K562 (cell line): ENCODE results near the gene C3. TPM values are rescaled to one million over a fixed set of nuclear protein-coding genes. Genes with fewer than 3 reads are reported as not detected.

Experiments used
- CC2D1A ChIP-seq: fragments of 450-650 bp; IDR thresholded peaks from 2 replicates; pipeline ENCODE4 v1.6.1; 2017; ENCODE audit warnings: mild to moderate bottlenecking
- CHD4 ChIP-seq: fragments of 200-600 bp; sonication (generic); IDR thresholded peaks from 3 replicates; pipeline ENCODE4 v1.6.1; 2012; ENCODE audit warnings: low read depth, mild to moderate bottlenecking, mixed read lengths, low read length, inconsistent platforms; ENCODE audit not compliant: insufficient read depth, insufficient replicate concordance, poor library complexity, severe bottlenecking
- EGR1 ChIP-seq: fragments of 450-650 bp; conservative IDR thresholded peaks from 2 replicates; pipeline ENCODE4 v1.6.1; 2017; ENCODE audit warnings: mild to moderate bottlenecking
- EP400 ChIP-seq: fragments of 450-650 bp; IDR thresholded peaks from 2 replicates; pipeline ENCODE4 v1.6.1; 2017; ENCODE audit warnings: antibody characterized with exemption, mild to moderate bottlenecking, moderate library complexity
- ESRRA ChIP-seq: fragments of 450-650 bp; IDR thresholded peaks from 2 replicates; pipeline ENCODE4 v1.6.1; 2014; ENCODE audit warnings: low read depth, mild to moderate bottlenecking, moderate library complexity, borderline replicate concordance
- HDAC1 ChIP-seq, 2 experiments: fragments of 450-650 bp; IDR thresholded peaks; 2 replicates each; pipeline ENCODE4 v1.6.1; 2016 to 2017; ENCODE audit warnings: inconsistent platforms in 1 of 2, mild to moderate bottlenecking in 1 of 2, moderate library complexity in 1 of 2
- HDAC3 ChIP-seq: fragments of 450-650 bp; IDR thresholded peaks from 2 replicates; pipeline ENCODE4 v1.6.1; 2018; ENCODE audit warnings: borderline replicate concordance, mild to moderate bottlenecking, moderate library complexity; ENCODE audit not compliant: partially characterized antibody
- HMG20B ChIP-seq: fragments of 250-450 bp; sonication (Bioruptor Pico); IDR thresholded peaks from 2 replicates; pipeline ENCODE4 v1.5.0; 2021; ENCODE audit warnings: mild to moderate bottlenecking
- JUN ChIP-seq, 2 experiments: sonication (generic) in 1 of 2; formaldehyde crosslinking in 1 of 2; IDR thresholded peaks; 2 replicates each; pipeline versions ENCODE4 v1.6.1 to v1.8.0; 2012 to 2022; ENCODE audit warnings: borderline replicate concordance in 2 of 2, mild to moderate bottlenecking in 2 of 2, improper control_type of control experiment in 1 of 2, low read depth in 1 of 2, low read length in 1 of 2, missing genetic modification reagents in 1 of 2
- MAFG ChIP-seq: fragments of 450-650 bp; conservative IDR thresholded peaks from 2 replicates; pipeline ENCODE4 v1.6.1; 2016; ENCODE audit warnings: missing genetic modification characterization, missing compliant biosample characterization
- MEF2A ChIP-seq: IDR thresholded peaks from 2 replicates; pipeline ENCODE4 v1.6.1; 2011; ENCODE audit warnings: low read depth, mild to moderate bottlenecking, low read length, moderate library complexity; ENCODE audit not compliant: control insufficient read depth
- MTF1 ChIP-seq: fragments of 250-450 bp; sonication (Bioruptor Pico); IDR thresholded peaks from 2 replicates; pipeline ENCODE4 v1.9.0; 2021; ENCODE audit warnings: moderate library complexity, mild to moderate bottlenecking, inconsistent platforms, borderline replicate concordance
- NCOR1 ChIP-seq: fragments of 450-650 bp; IDR thresholded peaks from 2 replicates; pipeline ENCODE4 v1.6.1; 2016; ENCODE audit warnings: mild to moderate bottlenecking, moderate library complexity
- PPARD ChIP-seq: fragments of 250-450 bp; sonication (Bioruptor Pico); IDR thresholded peaks from 2 replicates; pipeline ENCODE4 v1.8.0; 2022; ENCODE audit warnings: inconsistent platforms, mild to moderate bottlenecking, moderate library complexity
- RBM17 ChIP-seq: fragments of 200-400 bp; formaldehyde crosslinking; IDR thresholded peaks from 2 replicates; pipeline ENCODE4 v1.6.1; 2017; ENCODE audit warnings: low read depth, mild to moderate bottlenecking, low read length, borderline replicate concordance
- SP2 ChIP-seq: IDR thresholded peaks from 2 replicates; pipeline ENCODE4 v1.6.1; 2011; ENCODE audit warnings: mild to moderate bottlenecking, low read depth, low read length, moderate library complexity; ENCODE audit not compliant: poor library complexity, severe bottlenecking; ENCODE audit errors: extremely low read depth
- TEAD2 ChIP-seq: fragments of 450-650 bp; IDR thresholded peaks from 2 replicates; pipeline ENCODE4 v1.6.1; 2016; ENCODE audit warnings: missing genetic modification characterization, control low read depth, missing compliant biosample characterization
- TEAD4 ChIP-seq, 2 experiments: sonication (generic) in 1 of 2; formaldehyde crosslinking in 1 of 2; IDR thresholded peaks; 2 replicates each; pipeline versions ENCODE4 v1.6.1 to v1.8.0; 2012 to 2022; ENCODE audit warnings: borderline replicate concordance in 1 of 2, inconsistent platforms in 1 of 2, low read length in 1 of 2, mild to moderate bottlenecking in 1 of 2, missing genetic modification reagents in 1 of 2
- WHSC1 ChIP-seq: IDR thresholded peaks from one replicate; pipeline ENCODE4 v1.6.1; 2012; ENCODE audit warnings: low read length, control low read depth, inconsistent platforms
- ZC3H4 ChIP-seq: sonication (generic); formaldehyde crosslinking; IDR thresholded peaks from 2 replicates; pipeline ENCODE4 v1.9.0; 2021; ENCODE audit warnings: missing genetic modification reagents, borderline replicate concordance
- ZNF133 ChIP-seq: fragments of 250-450 bp; sonication (Bioruptor Pico); IDR thresholded peaks from 2 replicates; pipeline ENCODE4 v1.4.0; 2020; ENCODE audit warnings: mild to moderate bottlenecking
- ZNF134 ChIP-seq: fragments of 250-450 bp; sonication (Bioruptor Pico); conservative IDR thresholded peaks from 2 replicates; pipeline ENCODE4 v1.4.0; 2020
- ZNF143 ChIP-seq: sonication (generic); formaldehyde crosslinking; IDR thresholded peaks from 2 replicates; pipeline ENCODE4 v1.9.0; 2022; ENCODE audit warnings: mild to moderate bottlenecking, missing genetic modification reagents
- ZNF146 ChIP-seq: IDR thresholded peaks from one replicate; pipeline ENCODE4 v1.6.1; 2018; ENCODE audit warnings: missing compliant biosample characterization; ENCODE audit not compliant: unreplicated experiment
- ZNF589 ChIP-seq: fragments of 200-800 bp; sonication (Bioruptor generic); IDR thresholded peaks from 2 replicates; pipeline ENCODE4 v1.6.1; 2016; ENCODE audit warnings: low read depth, missing genetic modification characterization, missing compliant biosample characterization
- polyA plus RNA-seq, 8 experiments: library from polyadenylated mRNA; depleted of rRNA in 4 of 8; stranded (reverse) in 5 of 8; unstranded in 3 of 8; fragments of >200 nt; fragmentation: Nextera tagmentation in 2 of 8; fragmentation: Illumina TruSeq in 1 of 8; extraction: Ambion mirVana in 2 of 8; extraction: Trizol in 1 of 8; gene quantifications; 2 replicates each; pipeline versions ENCODE4 v1.2.1 to v1.2.3, GENCODE V29; 2011 to 2014; ENCODE audit warnings: inconsistent platforms in 1 of 8, missing spikeins in 1 of 8
- total RNA-seq, 7 experiments: library from RNA; depleted of rRNA in 6 of 7; stranded (reverse); fragments of >200 nt in 6 of 7; fragmentation: Illumina TruSeq in 2 of 7; extraction: Trizol in 2 of 7; gene quantifications; 2 replicates each; pipeline versions ENCODE4 v1.2.1 to v1.2.3, GENCODE V29; 2011 to 2021; ENCODE audit warnings: low replicate concordance in 1 of 7
- TF ChIP-seq, protein P1 (sequence below): fragments of 250-450 bp; sonication (Bioruptor Pico); IDR thresholded peaks from 2 replicates; pipeline ENCODE4 v1.8.0; 2021; ENCODE audit warnings: borderline replicate concordance, mild to moderate bottlenecking, moderate library complexity; ENCODE audit not compliant: poor library complexity, severe bottlenecking
- TF ChIP-seq, protein P2 (sequence below): sonication (generic); formaldehyde crosslinking; IDR thresholded peaks from 2 replicates; pipeline ENCODE4 v1.8.1; 2023; ENCODE audit warnings: mild to moderate bottlenecking, missing genetic modification reagents, moderate library complexity

C3 gene
- total and polyA plus RNA-seq, 9 of the 15 experiments (the other 6 are each of a cell fraction or from before 2014, with no cell fraction given): 0.59 to 10.6 (median 2.2) TPM

DNA sequence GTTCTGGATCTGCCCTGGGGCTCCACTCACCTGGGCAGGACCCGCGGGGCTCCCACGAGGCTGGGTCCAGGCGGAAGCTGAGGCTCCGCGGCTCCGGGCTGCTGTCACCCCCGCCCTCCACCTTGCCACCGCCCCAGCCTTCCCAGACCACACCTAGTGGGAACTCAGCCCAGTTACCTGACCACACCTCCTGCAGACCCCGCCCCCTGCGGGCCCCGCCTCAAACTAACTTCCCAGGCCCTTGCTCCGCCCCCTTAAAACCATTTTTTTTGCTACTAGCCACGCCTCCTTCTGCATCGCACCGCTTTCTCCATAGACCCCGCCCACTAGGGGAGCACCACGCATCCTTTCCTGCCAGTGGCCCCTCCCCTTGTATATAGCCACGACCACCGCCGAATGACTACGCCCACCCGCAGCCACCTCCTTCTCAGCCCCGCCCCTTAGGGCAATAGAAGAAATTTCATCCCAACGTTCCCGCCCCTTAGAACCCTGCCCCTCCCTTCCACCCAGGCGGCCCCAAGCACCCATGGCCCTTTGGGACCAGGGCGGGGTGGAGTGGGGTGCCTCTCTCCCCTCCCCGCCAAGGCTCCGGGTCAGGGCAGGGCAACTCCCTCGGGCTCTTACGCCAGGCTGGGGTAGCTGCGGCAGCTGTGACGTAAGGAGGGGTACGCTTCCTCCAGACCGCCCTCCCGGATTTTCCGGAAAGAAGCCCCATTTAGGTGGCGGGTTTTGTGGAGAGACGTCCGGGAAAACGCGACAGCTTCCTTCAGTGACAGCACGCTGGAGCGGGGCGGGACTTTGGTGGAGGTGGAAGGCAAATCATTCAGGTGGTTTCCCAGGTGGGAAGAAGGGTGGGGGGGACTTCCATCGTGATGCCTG, 47.1 kb upstream of the C3 start, which contains the start of gene SH2D3A (continued):
- TF ChIP-seq HDAC3: no peak
- TF ChIP-seq MEF2A: no peak
- TF ChIP-seq RBM17: no peak
- no peak; a peak in 2 of 4 replicates for TF ChIP-seq HDAC1 (IDR thresholded peaks at IDR 0.05)
- TF ChIP-seq JUN (IDR thresholded peaks at IDR 0.05; ENCODE audit: borderline replicate concordance, low read depth, low read length): no peak
- no peak for TF ChIP-seq JUN (CRISPR knock-in tag; IDR thresholded peaks at IDR 0.05; ENCODE audit: borderline replicate concordance)
- no peak for TF ChIP-seq PPARD (CRISPR knock-in tag)
- TF ChIP-seq SP2: no peak
- no peak; the same call in 1 of the 2 replicates for TF ChIP-seq ESRRA
- peak; percentile 65 for TF ChIP-seq EGR1
- 0 out of 2 replicates have a peak, but pooled peaks have one; percentile 4 for TF ChIP-seq EP400
- no peak for TF ChIP-seq CC2D1A
- no peak for TF ChIP-seq MTF1 (CRISPR knock-in tag)
- TF ChIP-seq ZNF589: no peak
- TF ChIP-seq CHD4: peak; percentile 67
- no peak for TF ChIP-seq ZNF146 (CRISPR knock-in tag)
- no peak for TF ChIP-seq HMG20B (CRISPR knock-in tag)
- TF ChIP-seq NCOR1: no peak
- TF ChIP-seq TEAD4 (IDR thresholded peaks at IDR 0.05; ENCODE audit: low read length): no peak
- TF ChIP-seq TEAD4 (CRISPR knock-in tag; IDR thresholded peaks at IDR 0.05; ENCODE audit: borderline replicate concordance): no peak
- TF ChIP-seq WHSC1: no peak
- TF ChIP-seq ZNF143 (CRISPR knock-in tag): no peak
- no peak for TF ChIP-seq ZNF134 (CRISPR knock-in tag)
- no peak for TF ChIP-seq TEAD2 (tag)
- TF ChIP-seq ZNF133 (CRISPR knock-in tag): no peak
- TF ChIP-seq, protein P1, sequence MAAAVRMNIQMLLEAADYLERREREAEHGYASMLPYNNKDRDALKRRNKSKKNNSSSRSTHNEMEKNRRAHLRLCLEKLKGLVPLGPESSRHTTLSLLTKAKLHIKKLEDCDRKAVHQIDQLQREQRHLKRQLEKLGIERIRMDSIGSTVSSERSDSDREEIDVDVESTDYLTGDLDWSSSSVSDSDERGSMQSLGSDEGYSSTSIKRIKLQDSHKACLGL (CRISPR knock-in tag): no peak
- TF ChIP-seq ZC3H4 (CRISPR knock-in tag): no peak
- TF ChIP-seq, protein P2, sequence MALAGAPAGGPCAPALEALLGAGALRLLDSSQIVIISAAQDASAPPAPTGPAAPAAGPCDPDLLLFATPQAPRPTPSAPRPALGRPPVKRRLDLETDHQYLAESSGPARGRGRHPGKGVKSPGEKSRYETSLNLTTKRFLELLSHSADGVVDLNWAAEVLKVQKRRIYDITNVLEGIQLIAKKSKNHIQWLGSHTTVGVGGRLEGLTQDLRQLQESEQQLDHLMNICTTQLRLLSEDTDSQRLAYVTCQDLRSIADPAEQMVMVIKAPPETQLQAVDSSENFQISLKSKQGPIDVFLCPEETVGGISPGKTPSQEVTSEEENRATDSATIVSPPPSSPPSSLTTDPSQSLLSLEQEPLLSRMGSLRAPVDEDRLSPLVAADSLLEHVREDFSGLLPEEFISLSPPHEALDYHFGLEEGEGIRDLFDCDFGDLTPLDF (CRISPR knock-in tag): no peak
- TF ChIP-seq MAFG: no peak
